ENCODE data around the gene PTGIR. TPM values are rescaled to one million over a fixed set of nuclear protein-coding genes. Genes with fewer than 3 reads are reported as not detected.
A peak's percentile ranks its signal among the peaks of the same experiment; 100 is the strongest.

Gene PTGIR
- total RNA-seq, 1 experiment from 2014 or later: not detected

GRCh38 chr19:46579361-46579879 is 45.5 kb downstream of the PTGIR start:
- DNase-seq (ENCODE audit: unreplicated experiment): no peak
- intact Hi-C loops (cut with micrococcal nuclease): no loop called here
- TF ChIP-seq CTCF (IDR thresholded peaks at IDR 0.05; ENCODE audit: unreplicated experiment): peak; percentile 12
- POLR2A ChIA-PET: interaction anchor here (0.9 to 1.2 kb wide), 2 partner anchors 14 to 22 kb away, joined by 3 to 4 read pairs; partner anchors contain the start of gene CALM3
- H3K4me1 Mint-ChIP-seq (ENCODE audit: insufficient read depth, unreplicated experiment): peaks cover 1% of the 10 kb centered on the region
- CTCF ChIA-PET: no interaction called here
- H3K9me3 Mint-ChIP-seq (ENCODE audit: unreplicated experiment): no peaks in the 10 kb centered on the region
- no peak overlapping the region for H3K27ac Mint-ChIP-seq (ENCODE audit: low read depth, unreplicated experiment)
- no TSS peak for BruUV-seq (replicated peaks)
- H3K4me3 Mint-ChIP-seq (ENCODE audit: unreplicated experiment): no peak overlapping the region
- H3K27me3 Mint-ChIP-seq (ENCODE audit: insufficient read depth, unreplicated experiment): no peaks in the 10 kb centered on the region
- no peaks in the 10 kb centered on the region for H3K36me3 Mint-ChIP-seq (ENCODE audit: insufficient read depth, unreplicated experiment)

GRCh38 chr19:46578450-46578849 is 46.4 kb downstream of the PTGIR start:
- Mint-ChIP-seq H3K4me3 (ENCODE audit: unreplicated experiment) (no peak overlapping the region), H3K27ac (ENCODE audit: low read depth, unreplicated experiment) (no peak overlapping the region), H3K36me3 (ENCODE audit: insufficient read depth, unreplicated experiment) (no peaks in the 10 kb centered on the region), H3K4me1 (ENCODE audit: insufficient read depth, unreplicated experiment) (peaks cover 7% of the 10 kb centered on the region), H3K9me3 (ENCODE audit: unreplicated experiment) (no peaks in the 10 kb centered on the region), H3K27me3 (ENCODE audit: insufficient read depth, unreplicated experiment) (no peaks in the 10 kb centered on the region)
- no TSS peak for BruUV-seq (replicated peaks)
- intact Hi-C loops (cut with micrococcal nuclease): no loop called here
- ChIA-PET CTCF (interaction anchor here (0.6 to 0.8 kb wide), 2 partner anchors 10 to 35 kb away, joined by 3 to 5 read pairs; no protein-coding TSS in a partner anchor), POLR2A (no interaction called here)
- no peak for DNase-seq (ENCODE audit: unreplicated experiment)
- TF ChIP-seq CTCF (IDR thresholded peaks at IDR 0.05; ENCODE audit: unreplicated experiment): no peak

GRCh38 chr19:46574533-46574932 is 50.4 kb downstream of the PTGIR start:
- H3K27me3 Mint-ChIP-seq (ENCODE audit: insufficient read depth, unreplicated experiment): no peaks in the 10 kb centered on the region
- intact Hi-C loops (cut with micrococcal nuclease): no loop called here
- no peaks in the 10 kb centered on the region for H3K9me3 Mint-ChIP-seq (ENCODE audit: unreplicated experiment)
- no peak overlapping the region for H3K27ac Mint-ChIP-seq (ENCODE audit: low read depth, unreplicated experiment)
- no peaks in the 10 kb centered on the region for H3K36me3 Mint-ChIP-seq (ENCODE audit: insufficient read depth, unreplicated experiment)
- peaks cover 7% of the 10 kb centered on the region for H3K4me1 Mint-ChIP-seq (ENCODE audit: insufficient read depth, unreplicated experiment)
- H3K4me3 Mint-ChIP-seq (ENCODE audit: unreplicated experiment): no peak overlapping the region
- no peak for TF ChIP-seq CTCF (IDR thresholded peaks at IDR 0.05; ENCODE audit: unreplicated experiment)
- no peak for DNase-seq (ENCODE audit: unreplicated experiment)
- POLR2A ChIA-PET: interaction anchor here (0.6 to 1.0 kb wide), 2 partner anchors 9 to 23 kb away, joined by 3 to 4 read pairs; no protein-coding TSS in a partner anchor
- CTCF ChIA-PET: interaction anchor here (0.6 kb wide), 2 partner anchors 25 to 496 kb away, joined by 3 read pairs; no protein-coding TSS in a partner anchor
- BruUV-seq (replicated peaks): no TSS peak

GRCh38 chr19:46573679-46574498 is 51.0 kb downstream of the PTGIR start:
- POLR2A ChIA-PET: interaction anchor here (0.6 to 1.0 kb wide), 2 partner anchors 9 to 24 kb away, joined by 3 to 4 read pairs; no protein-coding TSS in a partner anchor
- H3K4me3 Mint-ChIP-seq (ENCODE audit: unreplicated experiment): no peak overlapping the region
- no peaks in the 10 kb centered on the region for H3K36me3 Mint-ChIP-seq (ENCODE audit: insufficient read depth, unreplicated experiment)
- H3K27me3 Mint-ChIP-seq (ENCODE audit: insufficient read depth, unreplicated experiment): no peaks in the 10 kb centered on the region
- H3K4me1 Mint-ChIP-seq (ENCODE audit: insufficient read depth, unreplicated experiment): peaks cover 7% of the 10 kb centered on the region
- H3K9me3 Mint-ChIP-seq (ENCODE audit: unreplicated experiment): no peaks in the 10 kb centered on the region
- intact Hi-C loops (cut with micrococcal nuclease): no loop called here
- no peak for DNase-seq (ENCODE audit: unreplicated experiment)
- no TSS peak for BruUV-seq (replicated peaks)
- H3K27ac Mint-ChIP-seq (ENCODE audit: low read depth, unreplicated experiment): no peak overlapping the region
- CTCF ChIA-PET: interaction anchor here (0.6 to 1.4 kb wide), 4 partner anchors 29 to 496 kb away, joined by 3 read pairs; no protein-coding TSS in a partner anchor
- TF ChIP-seq CTCF (IDR thresholded peaks at IDR 0.05; ENCODE audit: unreplicated experiment): no peak
